Measurements from ENCODE around the gene PCDHGA9. TPM values are rescaled to one million over a fixed set of nuclear protein-coding genes. Genes with fewer than 3 reads are reported as not detected.

The PCDHGA9 gene
- total and polyA plus RNA-seq, 2 donors (not counting 3 experiments of a cell fraction or from before 2014, with no cell fraction given): 1.1 to 3.9 TPM

DNA sequence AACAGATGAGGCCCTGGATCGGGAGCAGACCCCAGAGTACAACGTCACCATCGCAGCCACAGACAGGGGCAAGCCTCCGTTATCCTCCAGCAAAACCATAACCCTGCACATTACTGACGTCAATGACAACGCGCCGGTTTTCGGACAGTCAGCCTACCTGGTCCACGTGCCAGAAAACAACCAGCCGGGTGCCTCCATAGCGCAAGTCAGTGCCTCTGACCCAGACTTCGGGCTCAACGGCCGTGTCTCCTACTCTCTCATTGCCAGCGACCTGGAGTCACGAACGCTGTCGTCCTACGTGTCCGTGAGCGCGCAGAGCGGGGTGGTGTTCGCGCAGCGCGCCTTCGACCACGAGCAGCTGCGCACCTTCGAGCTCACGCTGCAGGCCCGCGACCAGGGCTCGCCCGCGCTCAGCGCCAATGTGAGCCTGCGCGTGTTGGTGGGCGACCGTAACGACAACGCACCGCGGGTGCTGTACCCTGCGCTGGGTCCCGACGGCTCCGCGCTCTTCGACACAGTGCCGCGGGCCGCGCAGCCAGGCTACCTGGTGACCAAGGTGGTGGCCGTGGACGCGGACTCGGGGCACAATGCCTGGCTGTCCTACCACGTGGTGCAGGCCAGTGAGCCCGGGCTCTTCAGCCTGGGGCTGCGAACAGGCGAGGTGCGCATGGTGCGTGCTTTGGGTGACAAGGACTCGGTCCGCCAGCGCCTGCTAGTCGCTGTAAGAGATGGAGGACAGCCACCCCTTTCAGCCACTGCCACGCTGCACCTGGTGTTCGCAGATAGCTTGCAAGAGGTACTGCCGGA lies 16.7 kb downstream of the PCDHGA9 start:
- intact Hi-C loops (cut with micrococcal nuclease) (no loop called here), dilution Hi-C loops (cut with MboI; ENCODE audit: extremely low pct_ligation_motif_present, low sequenced_read_pairs) (no loop called here)
- ChIA-PET POLR2A (interaction anchor here (1.0 kb wide), 1 partner anchor 143 kb away, joined by 3 read pairs; no protein-coding TSS in a partner anchor), CTCF (interaction anchor here (1.1 to 11.3 kb wide), 8 partner anchors 11 to 149 kb away, joined by 3 to 335 read pairs (median 22); partner anchors contain the start of genes PCDHGA12 and PCDHGB6)
- no TSS peak for BruUV-seq (replicated peaks)
- FAIRE-seq (no peak), DNase-seq (ENCODE audit: low read depth, low spot score) (no peak)
- H3K4me2 ChIP-seq (ENCODE audit: insufficient read depth, low read length): no peak overlapping the region
- peaks cover 47 to 85% of the 10 kb centered on the region in 2 experiments for H3K27me3 ChIP-seq (ENCODE audit: control insufficient read depth in 2 of 2, insufficient read depth in 2 of 2, low read length in 2 of 2)
- H3K79me2 ChIP-seq (ENCODE audit: control insufficient read depth, insufficient read depth, low read length): no peaks in the 10 kb centered on the region
- H3K9me3 ChIP-seq (replicated peaks; ENCODE audit: control insufficient read depth, insufficient read depth, low read length): peaks cover 8% of the 10 kb centered on the region
- no peaks in the 10 kb centered on the region for H4K20me1 ChIP-seq (replicated peaks; ENCODE audit: control insufficient read depth, extremely low read depth, insufficient read depth, low read length)
- H3K36me3 ChIP-seq (ENCODE audit: control insufficient read depth in 2 of 2, extremely low read depth in 1 of 2, insufficient read depth in 2 of 2, low read length in 2 of 2): no peaks in the 10 kb centered on the region
- TF ChIP-seq POLR2AphosphoS5 (IDR thresholded peaks at IDR 0.05; ENCODE audit: insufficient read depth, low read depth, low read length) (no peak), JUN (IDR thresholded peaks at IDR 0.05; ENCODE audit: borderline replicate concordance, insufficient read depth, insufficient read length, low read depth) (no peak), EZH2 (IDR thresholded peaks at IDR 0.05; ENCODE audit: borderline replicate concordance, low read depth, low read length, severe bottlenecking) (peak; percentile 93), MAX (IDR thresholded peaks at IDR 0.05; ENCODE audit: insufficient read depth, insufficient read length) (no peak)
- no peak overlapping the region for H3K4me3 ChIP-seq (replicated peaks in 1 of 3; ENCODE audit: insufficient read depth in 1 of 3, low read depth in 1 of 3, low read length in 3 of 3)
- H3K9me1 ChIP-seq (replicated peaks; ENCODE audit: control insufficient read depth, extremely low read depth, insufficient read depth, low read length): no peaks in the 10 kb centered on the region
- no peak overlapping the region for H3K9ac ChIP-seq (replicated peaks; ENCODE audit: extremely low read depth, insufficient read depth, low read length)
- no peak overlapping the region for H3K27ac ChIP-seq (ENCODE audit: insufficient read depth, low read depth, low read length)
- peaks cover 15% of the 10 kb centered on the region for H3K4me1 ChIP-seq (ENCODE audit: control insufficient read depth, extremely low read depth, insufficient read depth, low read length)
- no peak overlapping the region for H2AFZ ChIP-seq (ENCODE audit: low read depth, low read length)

All from endothelial cell of umbilical vein (primary cell).